ENCODE data around the gene ABHD17A. TPM values are rescaled to one million over a fixed set of nuclear protein-coding genes. Genes with fewer than 3 reads are reported as not detected.

ABHD17A gene
- total RNA-seq, 1 donor from 2014 or later, result 48.4 TPM

GRCh38 chr19:1851654-1852580, 33.4 kb downstream of the ABHD17A start:
- Histone ChIP-seq H3K27me3 (ENCODE audit: control insufficient read depth, insufficient read depth, low read length) (no peaks in the 10 kb centered on the region), H3K36me3 (ENCODE audit: control insufficient read depth, insufficient read depth, low read length) (peaks cover 2% of the 10 kb centered on the region), H3K4me3 (ENCODE audit: low read depth, low read length) (no peak overlapping the region)
- no peak for TF ChIP-seq CTCF (IDR thresholded peaks at IDR 0.05; ENCODE audit: insufficient read depth, low read length, severe bottlenecking)
- DNase-seq (ENCODE audit: low read depth) (no peak), FAIRE-seq (no peak)

- TF ChIP-seq CTCF (IDR thresholded peaks at IDR 0.05; ENCODE audit: insufficient read depth, low read length, severe bottlenecking), result peak; percentile 49
- H3K4me3 ChIP-seq (ENCODE audit: low read depth, low read length), result no peak overlapping the region
- FAIRE-seq (peak; percentile 47), DNase-seq (ENCODE audit: low read depth) (no peak)
- no peaks in the 10 kb centered on the region for H3K27me3 ChIP-seq (ENCODE audit: control insufficient read depth, insufficient read depth, low read length)
- peaks cover 4% of the 10 kb centered on the region for H3K36me3 ChIP-seq (ENCODE audit: control insufficient read depth, insufficient read depth, low read length)
Measured at GRCh38 chr19:1850809-1851653, 34.3 kb downstream of the ABHD17A start.

- no peak for TF ChIP-seq CTCF (IDR thresholded peaks at IDR 0.05; ENCODE audit: insufficient read depth, low read length, severe bottlenecking)
- H3K27me3 ChIP-seq (ENCODE audit: control insufficient read depth, insufficient read depth, low read length), result no peaks in the 10 kb centered on the region
- peaks cover 8% of the 10 kb centered on the region for H3K36me3 ChIP-seq (ENCODE audit: control insufficient read depth, insufficient read depth, low read length)
- H3K4me3 ChIP-seq (ENCODE audit: low read depth, low read length), result no peak overlapping the region
- DNase-seq (ENCODE audit: low read depth) (no peak), FAIRE-seq (no peak)
Measured at GRCh38 chr19:1849886-1850398, 35.4 kb downstream of the ABHD17A start.

GRCh38 chr19:1849132-1849474, 36.2 kb downstream of the ABHD17A start:
- no peak for DNase-seq (ENCODE audit: low read depth)
- no peak for TF ChIP-seq CTCF (IDR thresholded peaks at IDR 0.05; ENCODE audit: insufficient read depth, low read length, severe bottlenecking)
- H3K4me3 ChIP-seq (ENCODE audit: low read depth, low read length), result no peak overlapping the region
- H3K27me3 ChIP-seq (ENCODE audit: control insufficient read depth, insufficient read depth, low read length), result no peaks in the 10 kb centered on the region
- no peak for FAIRE-seq
- peaks cover 8% of the 10 kb centered on the region for H3K36me3 ChIP-seq (ENCODE audit: control insufficient read depth, insufficient read depth, low read length)

- DNase-seq (ENCODE audit: low read depth) (peak; percentile 86), FAIRE-seq (no peak)
- no peaks in the 10 kb centered on the region for H3K27me3 ChIP-seq (ENCODE audit: control insufficient read depth, insufficient read depth, low read length)
- peak; percentile 88 for TF ChIP-seq CTCF (IDR thresholded peaks at IDR 0.05; ENCODE audit: insufficient read depth, low read length, severe bottlenecking)
- H3K4me3 ChIP-seq (ENCODE audit: low read depth, low read length), result peak within 1 kb of the TSS; percentile 99
- H3K36me3 ChIP-seq (ENCODE audit: control insufficient read depth, insufficient read depth, low read length), result peaks cover 10% of the 10 kb centered on the region
Measured at GRCh38 chr19:1848399-1849131, 36.7 kb downstream of the ABHD17A start, which contains the start of gene REXO1. Gene REXO1, minus strand, starts transcription at chr19:1848483. Its CDS starts 125 bp downstream, at chr19:1848358.
